ENCODE measurements around the gene PHYKPL. TPM values are rescaled to one million over a fixed set of nuclear protein-coding genes. Genes with fewer than 3 reads are reported as not detected.

Gene PHYKPL
- total RNA-seq, 3 donors from 2014 or later (not counting 1 experiment from before 2014, with no cell fraction given) = 111 to 134 (median 131) TPM

DNA sequence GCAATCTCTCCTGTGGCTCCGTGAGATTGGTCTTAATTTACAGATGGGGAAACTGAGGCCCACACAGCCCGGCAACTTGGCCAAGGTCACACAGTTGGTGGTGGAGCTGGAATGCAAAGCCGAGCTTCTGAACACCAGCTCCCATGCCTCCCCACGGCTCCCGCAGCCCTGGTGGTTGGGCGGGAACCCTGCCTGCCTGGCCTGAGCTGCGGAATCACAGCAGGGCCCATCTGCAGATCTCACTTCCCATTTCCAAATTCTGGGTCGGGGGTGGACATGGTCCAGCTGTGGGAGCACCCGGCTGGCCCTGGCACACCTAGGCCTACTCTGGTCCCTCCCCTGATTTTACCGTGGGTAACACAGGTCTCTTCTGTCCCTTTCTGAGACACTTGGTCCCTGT lies 35.3 kb upstream of the PHYKPL start:
- no peak overlapping the region for H3K4me3 Mint-ChIP-seq
- TF ChIP-seq, protein P1, sequence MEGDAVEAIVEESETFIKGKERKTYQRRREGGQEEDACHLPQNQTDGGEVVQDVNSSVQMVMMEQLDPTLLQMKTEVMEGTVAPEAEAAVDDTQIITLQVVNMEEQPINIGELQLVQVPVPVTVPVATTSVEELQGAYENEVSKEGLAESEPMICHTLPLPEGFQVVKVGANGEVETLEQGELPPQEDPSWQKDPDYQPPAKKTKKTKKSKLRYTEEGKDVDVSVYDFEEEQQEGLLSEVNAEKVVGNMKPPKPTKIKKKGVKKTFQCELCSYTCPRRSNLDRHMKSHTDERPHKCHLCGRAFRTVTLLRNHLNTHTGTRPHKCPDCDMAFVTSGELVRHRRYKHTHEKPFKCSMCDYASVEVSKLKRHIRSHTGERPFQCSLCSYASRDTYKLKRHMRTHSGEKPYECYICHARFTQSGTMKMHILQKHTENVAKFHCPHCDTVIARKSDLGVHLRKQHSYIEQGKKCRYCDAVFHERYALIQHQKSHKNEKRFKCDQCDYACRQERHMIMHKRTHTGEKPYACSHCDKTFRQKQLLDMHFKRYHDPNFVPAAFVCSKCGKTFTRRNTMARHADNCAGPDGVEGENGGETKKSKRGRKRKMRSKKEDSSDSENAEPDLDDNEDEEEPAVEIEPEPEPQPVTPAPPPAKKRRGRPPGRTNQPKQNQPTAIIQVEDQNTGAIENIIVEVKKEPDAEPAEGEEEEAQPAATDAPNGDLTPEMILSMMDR (IDR thresholded peaks at IDR 0.05) = no peak
- H3K4me3 ChIP-seq (ENCODE audit: low read length) = no peak overlapping the region
- no peak overlapping the region for H3K27ac ChIP-seq (ENCODE audit: low read length)
- WGBS (ENCODE audit: insufficient coverage) = 87% methylated on average over 10 of the region's 10 CpGs
- no peak for DNase-seq
- intact Hi-C loops (cut with micrococcal nuclease) = no loop called here
- no peaks in the 10 kb centered on the region for H3K4me1 ChIP-seq (ENCODE audit: control insufficient read depth, insufficient read depth, low read length)
- H3K27me3 ChIP-seq (ENCODE audit: control insufficient read depth, insufficient read depth, low read length) = no peaks in the 10 kb centered on the region
- no peaks in the 10 kb centered on the region for H3K36me3 Mint-ChIP-seq
- no peaks in the 10 kb centered on the region for H3K36me3 ChIP-seq (ENCODE audit: control insufficient read depth, insufficient read depth, low read length)
- H3K27ac Mint-ChIP-seq = no peak overlapping the region
- no peak for ATAC-seq
- no peaks in the 10 kb centered on the region for H3K9me3 Mint-ChIP-seq
- H3K9me3 ChIP-seq (ENCODE audit: control insufficient read depth, insufficient read depth, low read length) = no peaks in the 10 kb centered on the region
- no peaks in the 10 kb centered on the region for H3K27me3 Mint-ChIP-seq (ENCODE audit: low read depth in 2 of 2)
- H3K4me1 Mint-ChIP-seq = no peaks in the 10 kb centered on the region

DNA sequence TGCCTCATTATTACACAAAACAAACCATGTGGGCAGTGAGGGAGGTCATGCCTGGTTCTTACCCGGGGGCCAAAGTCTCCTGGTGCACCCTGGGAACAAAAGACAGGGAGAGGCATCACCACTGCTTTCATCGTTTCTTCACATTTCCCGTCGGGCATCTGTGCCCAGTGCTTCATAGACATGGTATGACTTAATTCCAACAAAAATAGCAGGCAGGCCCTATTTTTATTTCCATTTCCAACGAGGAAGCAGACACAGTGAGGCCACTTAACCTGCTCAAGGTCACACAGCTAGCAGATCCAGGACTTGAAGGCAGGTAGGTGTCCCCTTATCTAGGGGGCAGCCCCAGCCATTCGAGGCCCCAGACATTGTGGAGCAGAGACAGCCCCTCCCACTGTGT lies 34.6 kb upstream of the PHYKPL start:
- no peaks in the 10 kb centered on the region for H3K9me3 Mint-ChIP-seq
- intact Hi-C loops (cut with micrococcal nuclease) = no loop called here
- no peaks in the 10 kb centered on the region for H3K9me3 ChIP-seq (ENCODE audit: control insufficient read depth, insufficient read depth, low read length)
- WGBS (ENCODE audit: insufficient coverage) = 77% methylated on average over 6 of the region's 6 CpGs
- no peaks in the 10 kb centered on the region for H3K27me3 ChIP-seq (ENCODE audit: control insufficient read depth, insufficient read depth, low read length)
- no peaks in the 10 kb centered on the region for H3K36me3 Mint-ChIP-seq
- H3K36me3 ChIP-seq (ENCODE audit: control insufficient read depth, insufficient read depth, low read length) = no peaks in the 10 kb centered on the region
- DNase-seq (no peak), ATAC-seq (no peak)
- no peaks in the 10 kb centered on the region for H3K27me3 Mint-ChIP-seq (ENCODE audit: low read depth in 2 of 2)
- no peaks in the 10 kb centered on the region for H3K4me1 ChIP-seq (ENCODE audit: control insufficient read depth, insufficient read depth, low read length)
- TF ChIP-seq, protein P1 (IDR thresholded peaks at IDR 0.05) = no peak
- H3K4me3 Mint-ChIP-seq = no peak overlapping the region
- H3K4me1 Mint-ChIP-seq = no peaks in the 10 kb centered on the region
- H3K4me3 ChIP-seq (ENCODE audit: low read length) = no peak overlapping the region
- H3K27ac ChIP-seq (ENCODE audit: low read length) = no peak overlapping the region
- no peak overlapping the region for H3K27ac Mint-ChIP-seq

DNA sequence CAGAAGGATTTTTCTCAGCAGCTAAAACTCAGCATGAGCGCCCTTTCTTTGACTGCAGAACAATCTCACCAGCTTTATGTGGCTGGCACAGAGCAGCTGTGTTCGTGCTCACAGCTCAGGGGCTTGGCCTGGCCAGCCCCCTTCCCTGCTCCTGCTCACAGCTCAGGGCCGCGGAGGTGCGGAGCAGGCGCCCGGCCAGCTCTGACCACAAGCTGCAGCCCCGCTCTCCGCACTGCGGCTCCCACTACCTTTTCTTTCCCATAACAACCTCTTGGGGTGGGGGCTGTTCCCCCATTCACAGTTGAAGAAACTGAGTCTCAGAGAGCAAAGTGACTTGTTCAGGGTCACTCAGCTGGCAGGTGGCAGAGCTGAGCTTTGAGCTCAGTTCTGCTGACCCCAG lies 34.0 kb upstream of the PHYKPL start:
- Histone ChIP-seq H3K4me3 (ENCODE audit: low read length) (no peak overlapping the region), H3K4me1 (ENCODE audit: control insufficient read depth, insufficient read depth, low read length) (no peaks in the 10 kb centered on the region), H3K27ac (ENCODE audit: low read length) (no peak overlapping the region), H3K36me3 (ENCODE audit: control insufficient read depth, insufficient read depth, low read length) (no peaks in the 10 kb centered on the region), H3K9me3 (ENCODE audit: control insufficient read depth, insufficient read depth, low read length) (no peaks in the 10 kb centered on the region), H3K27me3 (ENCODE audit: control insufficient read depth, insufficient read depth, low read length) (no peaks in the 10 kb centered on the region)
- Mint-ChIP-seq H3K27ac (no peak overlapping the region), H3K9me3 (no peaks in the 10 kb centered on the region), H3K4me3 (no peak overlapping the region), H3K36me3 (no peaks in the 10 kb centered on the region), H3K27me3 (ENCODE audit: low read depth in 2 of 2) (no peaks in the 10 kb centered on the region), H3K4me1 (no peaks in the 10 kb centered on the region)
- DNase-seq = no peak
- TF ChIP-seq, protein P1 (IDR thresholded peaks at IDR 0.05) = no peak
- WGBS (ENCODE audit: insufficient coverage) = 93% methylated on average over 10 of the region's 10 CpGs
- intact Hi-C loops (cut with micrococcal nuclease) = no loop called here
- no peak for ATAC-seq

DNA sequence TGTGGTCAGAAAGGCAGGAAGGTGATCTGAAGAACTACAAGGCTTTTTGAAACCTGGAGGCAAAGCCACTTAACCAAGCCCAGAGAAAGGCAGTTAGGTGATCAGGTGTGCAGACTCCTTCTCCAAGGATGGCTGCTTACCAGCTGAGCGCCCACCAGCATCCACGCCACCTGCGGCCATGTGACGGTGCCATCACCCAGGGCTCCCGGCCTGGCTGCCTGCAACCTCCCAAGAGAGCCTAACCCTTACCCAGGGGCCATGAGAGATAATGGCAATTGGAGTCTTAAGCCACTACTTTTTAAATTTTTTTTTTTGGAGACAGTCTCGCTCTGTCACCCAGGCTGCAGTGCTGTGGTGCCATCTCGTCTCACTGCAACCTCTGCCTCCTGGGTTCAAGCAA lies 33.1 kb upstream of the PHYKPL start:
- Histone ChIP-seq H3K27me3 (ENCODE audit: control insufficient read depth, insufficient read depth, low read length) (no peaks in the 10 kb centered on the region), H3K9me3 (ENCODE audit: control insufficient read depth, insufficient read depth, low read length) (no peaks in the 10 kb centered on the region), H3K27ac (ENCODE audit: low read length) (no peak overlapping the region), H3K4me1 (ENCODE audit: control insufficient read depth, insufficient read depth, low read length) (peaks cover 1% of the 10 kb centered on the region), H3K4me3 (ENCODE audit: low read length) (no peak overlapping the region), H3K36me3 (ENCODE audit: control insufficient read depth, insufficient read depth, low read length) (no peaks in the 10 kb centered on the region)
- Mint-ChIP-seq H3K27me3 (ENCODE audit: low read depth in 2 of 2) (no peaks in the 10 kb centered on the region), H3K4me1 (no peaks in the 10 kb centered on the region), H3K27ac (no peak overlapping the region), H3K9me3 (no peaks in the 10 kb centered on the region), H3K36me3 (no peaks in the 10 kb centered on the region), H3K4me3 (no peak overlapping the region)
- ATAC-seq (no peak), DNase-seq (no peak)
- WGBS (ENCODE audit: insufficient coverage) = 88% methylated on average over 7 of the region's 7 CpGs
- TF ChIP-seq, protein P1 (IDR thresholded peaks at IDR 0.05) = no peak
- intact Hi-C loops (cut with micrococcal nuclease) = no loop called here

Data from natural killer cell (primary cell).